H1 (cell line): ENCODE results near the gene SSTR3. TPM values are rescaled to one million over a fixed set of nuclear protein-coding genes. Genes with fewer than 3 reads are reported as not detected.

ENCODE experiments used
- CHD1 ChIP-seq: IDR thresholded peaks from 2 replicates; pipeline ENCODE4 v1.6.1; 2012; ENCODE audit warnings: low read depth, low read length, improper control_type of control experiment
- CREB1 ChIP-seq: IDR thresholded peaks from 2 replicates; pipeline ENCODE4 v1.6.1; 2012; ENCODE audit warnings: inconsistent platforms
- MAFK ChIP-seq: IDR thresholded peaks from 2 replicates; pipeline ENCODE4 v1.6.1; 2012; ENCODE audit warnings: low read depth, mild to moderate bottlenecking, improper control_type of control experiment, low read length
- RXRA ChIP-seq: IDR thresholded peaks from 2 replicates; pipeline ENCODE4 v1.6.1; 2011; ENCODE audit warnings: low read depth, mild to moderate bottlenecking, low read length, moderate library complexity; ENCODE audit not compliant: insufficient read depth
- polyA plus RNA-seq, 7 experiments: library from polyadenylated mRNA; depleted of rRNA in 3 of 7; stranded (reverse) in 5 of 7; unstranded in 2 of 7; fragments of >200 nt in 5 of 7; fragments of 200-250 nt in 2 of 7; gene quantifications; 1 replicate in 5 of 7; 2 replicates in 1 of 7; 4 replicates in 1 of 7; pipeline versions ENCODE4 v1.2.1 to v1.2.3, GENCODE V29; 2011 to 2013; ENCODE audit warnings: missing spikeins in 2 of 7, mixed read lengths in 2 of 7
- total RNA-seq: library from RNA; stranded (reverse); fragmentation: NEBNext Ultra II Directional; extraction: Animal tissue kit (Norgen Biotek cat#: 25700); gene quantifications from 2 replicates; pipeline ENCODE4 v1.2.1, GENCODE V29; 2021
- TF ChIP-seq, protein P1 (sequence below), 3 experiments: IDR thresholded peaks; 1 replicate in 2 of 3; 2 replicates in 1 of 3; pipeline versions ENCODE4 v1.5.1 to v1.6.1; 2011; ENCODE audit warnings: low read length in 3 of 3, mild to moderate bottlenecking in 3 of 3, inconsistent platforms in 2 of 3, low read depth in 1 of 3, moderate library complexity in 1 of 3; ENCODE audit not compliant: insufficient read depth in 1 of 3; ENCODE audit errors: control extremely low read depth in 1 of 3

The SSTR3 gene
- total and polyA plus RNA-seq, 2 of the 8 experiments (the other 6 are each of a cell fraction or from before 2014, with no cell fraction given): 0.22 to 0.77 TPM

DNA sequence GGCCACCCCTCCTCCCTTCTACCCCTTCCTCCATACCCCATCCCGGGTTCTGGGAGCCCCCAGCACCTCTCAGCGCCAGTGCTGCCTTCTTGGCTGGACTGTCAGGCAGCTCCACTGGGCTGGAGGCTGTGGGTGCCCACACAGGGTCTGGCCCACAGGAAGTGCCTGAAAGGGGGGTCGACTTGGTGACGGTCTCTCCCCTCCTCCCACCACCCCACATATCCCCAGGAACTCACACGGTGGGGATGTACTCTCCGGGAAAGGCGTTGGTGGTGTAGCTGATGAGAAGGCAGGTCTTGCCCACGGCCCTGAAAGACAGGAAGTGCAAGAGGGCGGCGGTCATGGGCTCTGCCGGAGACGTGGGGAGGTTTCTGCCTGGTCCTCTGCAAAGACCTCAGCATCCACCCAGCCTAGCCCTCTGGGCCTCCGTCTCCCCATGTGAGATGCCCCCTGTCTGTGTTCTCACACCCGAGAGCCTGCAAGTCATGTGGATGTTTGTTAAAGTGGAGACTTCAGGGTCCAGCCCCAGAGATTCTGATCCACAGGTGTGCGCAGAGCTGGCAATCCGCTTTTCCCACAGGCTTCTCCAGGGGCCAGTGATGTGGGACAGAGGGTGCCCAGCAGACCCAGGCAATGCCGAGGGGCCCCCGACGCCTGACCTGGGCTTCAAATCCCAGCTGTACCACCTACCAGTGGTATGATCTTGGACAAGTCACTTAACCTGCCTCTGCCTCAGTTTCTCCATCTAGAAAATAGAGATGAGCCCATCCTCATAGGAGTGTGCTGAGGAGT lies 29.3 kb upstream of the SSTR3 start (continued):
- TF ChIP-seq, protein P1, sequence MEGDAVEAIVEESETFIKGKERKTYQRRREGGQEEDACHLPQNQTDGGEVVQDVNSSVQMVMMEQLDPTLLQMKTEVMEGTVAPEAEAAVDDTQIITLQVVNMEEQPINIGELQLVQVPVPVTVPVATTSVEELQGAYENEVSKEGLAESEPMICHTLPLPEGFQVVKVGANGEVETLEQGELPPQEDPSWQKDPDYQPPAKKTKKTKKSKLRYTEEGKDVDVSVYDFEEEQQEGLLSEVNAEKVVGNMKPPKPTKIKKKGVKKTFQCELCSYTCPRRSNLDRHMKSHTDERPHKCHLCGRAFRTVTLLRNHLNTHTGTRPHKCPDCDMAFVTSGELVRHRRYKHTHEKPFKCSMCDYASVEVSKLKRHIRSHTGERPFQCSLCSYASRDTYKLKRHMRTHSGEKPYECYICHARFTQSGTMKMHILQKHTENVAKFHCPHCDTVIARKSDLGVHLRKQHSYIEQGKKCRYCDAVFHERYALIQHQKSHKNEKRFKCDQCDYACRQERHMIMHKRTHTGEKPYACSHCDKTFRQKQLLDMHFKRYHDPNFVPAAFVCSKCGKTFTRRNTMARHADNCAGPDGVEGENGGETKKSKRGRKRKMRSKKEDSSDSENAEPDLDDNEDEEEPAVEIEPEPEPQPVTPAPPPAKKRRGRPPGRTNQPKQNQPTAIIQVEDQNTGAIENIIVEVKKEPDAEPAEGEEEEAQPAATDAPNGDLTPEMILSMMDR (IDR thresholded peaks at IDR 0.05; ENCODE audit: control extremely low read depth in 1 of 3, insufficient read depth in 1 of 3, low read depth in 1 of 3, low read length in 3 of 3): no peak
- TF ChIP-seq MAFK: no peak
- no peak for TF ChIP-seq CREB1
- TF ChIP-seq CHD1: no peak
- TF ChIP-seq RXRA: no peak
